T-helper 9 cell (primary cell): ENCODE results near the gene IL17RE.
"Not testable (repeated sequence)": the region's sequence is repeated elsewhere in the genome, so short reads cannot be mapped to it uniquely, and the experiment has no call there.

Experiments used
- DNase-seq: peaks from one replicate; pipeline ENCODE4 v3.0.0-alpha.2; 2020
- total RNA-seq, 2 donors: gene quantifications; one replicate each; lab custom pipeline; 2026; lab: John Stamatoyannopoulos, UW

Gene IL17RE, protein sequence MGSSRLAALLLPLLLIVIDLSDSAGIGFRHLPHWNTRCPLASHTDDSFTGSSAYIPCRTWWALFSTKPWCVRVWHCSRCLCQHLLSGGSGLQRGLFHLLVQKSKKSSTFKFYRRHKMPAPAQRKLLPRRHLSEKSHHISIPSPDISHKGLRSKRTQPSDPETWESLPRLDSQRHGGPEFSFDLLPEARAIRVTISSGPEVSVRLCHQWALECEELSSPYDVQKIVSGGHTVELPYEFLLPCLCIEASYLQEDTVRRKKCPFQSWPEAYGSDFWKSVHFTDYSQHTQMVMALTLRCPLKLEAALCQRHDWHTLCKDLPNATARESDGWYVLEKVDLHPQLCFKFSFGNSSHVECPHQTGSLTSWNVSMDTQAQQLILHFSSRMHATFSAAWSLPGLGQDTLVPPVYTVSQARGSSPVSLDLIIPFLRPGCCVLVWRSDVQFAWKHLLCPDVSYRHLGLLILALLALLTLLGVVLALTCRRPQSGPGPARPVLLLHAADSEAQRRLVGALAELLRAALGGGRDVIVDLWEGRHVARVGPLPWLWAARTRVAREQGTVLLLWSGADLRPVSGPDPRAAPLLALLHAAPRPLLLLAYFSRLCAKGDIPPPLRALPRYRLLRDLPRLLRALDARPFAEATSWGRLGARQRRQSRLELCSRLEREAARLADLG
- 4.6 to 4.8 reads per million in 2 donors for total RNA-seq

DNA sequence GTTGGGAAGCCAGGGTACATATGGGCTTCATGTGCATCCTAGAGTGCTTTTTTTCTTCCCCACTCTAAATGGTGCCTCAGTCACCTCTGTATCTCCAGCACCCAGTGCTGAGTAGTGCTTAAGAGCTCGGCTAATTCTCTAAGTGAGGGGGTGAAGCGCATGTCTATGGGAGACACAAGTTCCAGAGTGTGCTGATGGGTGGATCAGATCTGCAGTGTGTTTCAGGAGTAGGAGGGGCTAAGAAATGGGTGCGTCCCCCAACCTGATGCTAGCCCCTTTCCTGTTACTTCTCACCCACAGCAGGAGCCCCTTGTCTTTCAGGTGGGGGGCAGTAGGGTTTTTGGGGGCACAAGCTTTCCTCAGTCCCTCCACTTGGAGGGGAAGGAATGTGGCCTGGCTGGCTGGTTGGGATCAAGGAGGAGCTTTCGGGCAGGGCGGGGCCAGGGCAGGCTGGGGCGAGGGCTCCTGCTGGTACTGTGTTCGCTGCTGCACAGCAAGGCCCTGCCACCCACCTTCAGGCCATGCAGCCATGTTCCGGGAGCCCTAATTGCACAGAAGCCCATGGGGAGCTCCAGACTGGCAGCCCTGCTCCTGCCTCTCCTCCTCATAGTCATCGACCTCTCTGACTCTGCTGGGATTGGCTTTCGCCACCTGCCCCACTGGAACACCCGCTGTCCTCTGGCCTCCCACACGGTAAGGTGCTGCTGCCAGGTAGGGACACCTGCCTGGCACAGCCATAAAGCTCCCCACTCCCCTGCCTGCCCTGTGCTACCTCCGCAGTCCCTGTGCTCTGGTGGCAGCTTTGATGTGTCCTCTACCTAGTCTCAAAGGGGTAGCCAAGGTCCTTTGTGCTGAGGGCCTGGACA, at the start of gene IL17RE:
Gene IL17RE (plus strand): TSS at position 477 of the 866 bp plus-strand sequence. CDS start 85 bp downstream, at position 562.
- DNase-seq = no peak

DNA sequence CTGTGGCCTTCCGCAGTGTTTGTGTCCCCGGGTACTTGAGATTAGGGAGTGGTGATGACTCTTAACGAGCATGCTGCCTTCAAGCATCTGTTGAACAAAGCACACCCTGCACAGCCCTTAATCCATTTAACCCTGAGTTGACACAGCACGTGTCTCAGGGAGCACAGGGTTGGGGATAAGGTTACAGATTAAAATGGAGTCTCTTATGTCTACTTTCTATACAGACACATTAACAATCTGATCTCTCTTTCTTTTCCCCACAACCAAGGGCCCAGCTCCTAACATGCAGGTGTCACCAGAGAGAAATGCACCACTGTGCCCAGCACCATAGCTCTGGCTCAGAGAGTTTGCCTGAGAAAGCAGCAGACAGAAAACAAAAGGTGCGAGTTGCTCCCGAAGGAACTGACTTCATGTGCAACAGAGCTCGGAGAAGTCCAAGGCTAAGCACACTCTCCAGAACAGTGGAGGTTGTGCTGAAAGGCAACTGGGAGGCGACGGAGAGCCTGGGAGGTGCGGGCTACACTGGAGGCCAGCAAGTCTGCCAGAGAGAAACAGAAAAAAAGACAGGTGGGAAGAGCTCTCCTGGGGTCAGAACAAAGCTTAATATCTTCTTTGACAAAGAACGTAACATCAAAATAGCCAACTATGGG, 48.2 kb upstream of the IL17RE start:
- not testable (repeated sequence) for DNase-seq

DNA sequence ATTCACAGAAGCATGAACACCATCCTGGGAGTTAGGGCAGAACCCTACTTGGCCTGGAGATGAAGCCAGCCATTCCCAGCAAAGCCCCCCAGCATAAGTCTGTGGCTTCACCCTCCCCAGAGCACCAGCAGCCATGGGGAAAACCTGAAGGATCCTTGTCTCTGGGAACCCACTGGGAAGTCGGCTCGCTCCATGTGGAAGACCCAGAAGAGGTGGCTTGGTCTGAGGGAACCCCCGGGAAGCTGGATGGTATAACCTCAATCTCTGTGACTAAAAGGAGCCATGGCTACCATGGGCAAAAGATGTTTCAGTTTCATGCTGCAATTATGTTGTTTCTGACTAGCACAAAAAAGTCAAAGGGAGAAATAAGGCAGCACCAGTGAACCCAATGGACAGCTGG, 47.1 kb upstream of the IL17RE start:
- DNase-seq = no peak

DNA sequence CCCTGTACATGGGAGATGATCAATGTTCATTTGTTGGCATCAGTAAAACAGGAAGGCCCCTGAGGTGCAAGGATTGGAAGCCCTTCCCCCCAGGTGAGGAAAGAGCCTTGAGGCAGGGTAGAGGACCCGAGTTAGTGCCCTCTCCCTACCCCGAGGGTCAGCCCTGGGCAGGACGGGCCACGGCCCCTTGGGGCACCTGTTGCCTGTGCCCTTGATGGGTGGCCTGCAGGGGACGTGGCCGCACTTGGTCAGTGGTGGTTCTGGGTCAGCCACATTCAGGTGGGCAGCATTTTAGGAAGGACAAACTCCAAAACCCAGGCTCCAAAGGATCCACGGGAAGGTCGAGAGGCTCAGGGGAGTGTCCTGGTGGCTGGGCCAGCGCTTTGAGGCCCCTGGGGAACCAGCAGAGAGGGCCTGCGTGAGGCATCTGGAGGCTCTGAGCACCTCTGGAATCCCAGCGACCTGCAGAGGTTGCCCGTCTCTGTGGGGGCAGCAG, 43.1 kb upstream of the IL17RE start:
- no peak for DNase-seq

DNA sequence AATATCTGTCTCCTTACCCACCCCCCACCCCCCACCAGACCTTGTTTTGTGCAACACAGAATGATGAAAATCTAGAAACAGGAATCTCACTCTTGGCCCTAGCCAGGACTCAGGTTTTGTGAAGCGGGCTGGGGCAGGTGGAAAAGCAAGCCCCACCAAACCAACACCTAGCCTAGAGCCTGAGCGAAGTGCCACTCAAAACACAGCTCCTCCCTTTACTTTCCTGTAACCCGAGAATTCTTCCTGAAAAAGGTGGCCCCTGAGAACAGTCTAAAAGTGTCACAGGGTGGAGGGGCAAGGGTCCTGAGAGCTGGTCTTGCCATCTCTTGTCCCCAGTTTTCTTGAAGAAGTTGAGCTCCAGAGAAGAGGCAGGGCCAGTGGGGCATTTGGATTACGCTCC, 41.4 kb upstream of the IL17RE start:
- no peak for DNase-seq

GRCh38 chr3:9861626-9862130, 41.0 kb upstream of the IL17RE start:
- no peak for DNase-seq

- DNase-seq = no peak
Measured at GRCh38 chr3:9862391-9863057, 40.1 kb upstream of the IL17RE start.

- no peak for DNase-seq
Measured at GRCh38 chr3:9863058-9863772, 39.4 kb upstream of the IL17RE start.

GRCh38 chr3:9864200-9864927, 38.3 kb upstream of the IL17RE start:
- no peak for DNase-seq

DNA sequence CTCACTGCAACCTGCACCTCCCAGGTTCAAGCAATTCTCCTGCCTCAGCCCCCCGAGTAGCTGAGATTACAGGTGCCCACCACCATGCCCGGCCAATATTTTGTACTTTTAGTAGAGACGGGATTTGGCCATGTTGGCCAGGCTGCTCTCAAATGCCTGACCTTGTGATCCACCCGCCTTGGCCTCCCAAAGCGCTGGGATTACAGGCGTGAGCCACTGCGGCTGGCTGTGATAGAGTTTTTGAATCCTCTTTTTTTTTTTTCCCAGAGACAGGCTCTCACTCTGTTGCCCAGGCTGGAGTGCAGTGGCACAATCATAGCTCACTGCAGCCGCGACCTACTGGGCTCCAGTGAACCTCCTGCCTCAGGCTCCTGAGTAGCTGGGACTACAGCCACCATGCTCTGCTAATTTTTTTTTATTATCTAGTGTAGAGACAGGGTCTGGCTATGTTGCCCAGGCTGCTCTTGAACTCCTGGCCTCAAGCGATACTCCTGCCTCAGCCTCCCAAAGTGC, 37.5 kb upstream of the IL17RE start:
- not testable (repeated sequence) for DNase-seq

DNA sequence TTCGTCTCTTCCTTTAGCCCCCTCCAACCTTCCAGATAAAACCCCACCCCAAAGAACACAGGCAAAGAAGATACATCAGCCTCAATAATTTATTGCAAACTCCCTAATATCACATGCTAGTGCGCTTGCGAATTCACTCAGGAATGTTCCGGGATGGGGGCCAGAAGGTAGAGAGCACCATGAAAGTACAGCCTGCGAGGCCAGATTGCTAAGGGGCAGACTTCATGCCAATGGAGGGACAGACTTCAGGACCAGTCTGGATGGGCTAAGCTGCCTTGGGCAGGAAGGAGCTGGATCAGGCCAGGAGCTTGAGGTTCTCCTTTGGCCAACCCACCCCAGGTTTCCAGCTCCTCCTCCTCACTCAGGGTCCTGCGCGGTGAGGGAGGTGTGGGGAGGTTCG, 36.0 kb upstream of the IL17RE start:
- DNase-seq = no peak

- no peak for DNase-seq
Measured at GRCh38 chr3:9867106-9867505, 35.5 kb upstream of the IL17RE start.

- no peak for DNase-seq
Measured at GRCh38 chr3:9869955-9870354, 32.7 kb upstream of the IL17RE start.

- no peak for DNase-seq
Measured at GRCh38 chr3:9870978-9871377, 31.7 kb upstream of the IL17RE start.

DNA sequence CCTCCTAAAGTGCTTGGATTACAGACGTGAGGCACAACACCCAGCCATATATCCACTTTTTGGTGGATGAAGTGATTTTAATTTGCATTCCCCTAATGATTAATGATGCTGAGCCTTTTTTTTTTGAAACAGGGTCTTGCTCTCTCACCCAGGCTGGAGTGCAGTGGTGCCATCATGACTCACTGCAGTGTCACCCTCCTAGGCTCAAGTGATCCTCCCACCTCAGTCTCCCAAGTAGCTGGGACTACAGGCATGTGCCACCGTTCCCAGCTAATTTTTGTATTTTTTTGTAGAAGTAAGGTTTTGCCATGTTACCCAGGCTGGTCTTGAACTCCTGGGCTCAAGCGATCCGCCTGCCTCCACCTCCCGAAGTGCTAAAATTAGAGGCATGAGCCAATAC, 30.6 kb upstream of the IL17RE start:
- DNase-seq = not testable (repeated sequence)

DNA sequence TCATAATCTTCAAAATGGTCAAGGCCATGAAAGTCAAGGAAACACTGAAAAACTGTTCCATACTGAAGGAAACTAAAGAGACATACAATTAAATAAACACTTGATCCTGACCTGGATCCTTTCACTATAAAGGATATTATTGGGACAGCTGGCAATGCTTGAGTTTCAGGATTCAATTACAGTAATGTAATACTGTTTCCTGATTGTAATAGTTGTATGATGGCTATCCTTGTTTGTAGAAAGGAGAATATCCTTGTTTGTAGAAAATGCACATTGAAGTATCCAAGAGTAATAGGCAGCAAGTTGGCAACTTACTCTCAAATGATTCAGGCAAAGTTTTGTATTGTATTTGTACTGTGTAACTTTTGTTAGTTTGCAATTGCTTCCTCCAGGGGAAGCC, 27.2 kb upstream of the IL17RE start:
- DNase-seq = no peak

GRCh38 chr3:9876255-9876654, 26.4 kb upstream of the IL17RE start:
- not testable (repeated sequence) for DNase-seq

DNA sequence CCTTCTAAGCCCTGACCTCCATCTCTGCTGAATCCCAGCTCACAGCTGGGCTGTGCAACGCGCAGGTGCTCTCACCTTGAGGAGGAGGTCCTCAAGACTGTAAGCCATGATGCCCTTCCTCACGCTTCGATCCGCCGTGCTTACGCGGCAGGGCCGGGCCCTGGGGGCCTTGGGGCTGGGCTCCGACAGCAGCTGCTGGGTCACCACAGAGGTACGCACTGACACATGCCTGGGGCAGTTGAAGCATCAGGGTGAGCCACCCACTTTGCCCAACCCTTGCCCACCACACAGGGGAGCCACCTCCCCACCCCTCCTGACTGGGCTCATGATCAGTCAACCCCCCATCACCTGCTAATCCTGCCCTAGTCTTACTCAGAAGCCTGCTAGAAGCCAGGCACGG, 25.7 kb upstream of the IL17RE start:
- DNase-seq = no peak

DNA sequence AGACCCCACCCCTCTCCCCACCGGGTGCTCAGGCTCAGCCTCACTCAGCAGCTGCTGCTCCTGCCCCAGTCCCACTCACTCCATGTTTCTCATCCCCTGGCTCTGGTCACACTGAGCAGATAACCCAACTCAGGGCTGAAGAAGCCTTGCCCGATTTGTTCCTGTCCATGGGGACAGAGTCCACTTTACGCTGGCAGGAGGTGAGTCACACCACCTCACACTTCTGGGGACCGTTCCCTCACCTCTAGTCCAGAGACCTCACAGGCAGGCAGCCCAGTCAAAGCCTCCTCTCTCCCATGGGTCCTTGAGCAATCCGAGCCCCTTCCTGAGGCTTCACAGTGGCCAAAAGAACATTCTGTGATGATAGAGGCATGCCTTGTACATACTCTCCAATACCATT, 23.9 kb upstream of the IL17RE start:
- DNase-seq = no peak
